Brain microvascular endothelial cell (primary cell): ENCODE measurements around the gene VRK1.
A peak's percentile ranks its signal among the peaks of the same experiment; 100 is the strongest.
"Not testable (repeated sequence)": the region's sequence is repeated elsewhere in the genome, so short reads cannot be mapped to it uniquely, and the experiment has no call there.

Experiments
- DNase-seq: peaks from one replicate; pipeline ENCODE4 v3.0.0-alpha.2; 2020
- H3K27ac ChIP-seq: fragments of 250-450 bp; sonication (Bioruptor Pico); 2 replicates; pipeline ENCODE4 v1.5.1; 2020; ENCODE audit warnings: mild to moderate bottlenecking, moderate library complexity
- H3K27me3 ChIP-seq: fragments of 250-450 bp; sonication (Bioruptor Pico); replicated peaks from 2 replicates; pipeline ENCODE4 v1.5.1; 2020; ENCODE audit warnings: mild to moderate bottlenecking
- H3K36me3 ChIP-seq: fragments of 250-450 bp; sonication (Bioruptor Pico); replicated peaks from 2 replicates; pipeline ENCODE4 v1.5.1; 2020; ENCODE audit warnings: mild to moderate bottlenecking
- H3K4me3 ChIP-seq: 2 replicates; pipeline ENCODE4 v1.5.1; 2011; ENCODE audit warnings: low read depth, mild to moderate bottlenecking, control low read depth, low read length, moderate library complexity
- CTCF ChIP-seq: IDR thresholded peaks from 2 replicates; pipeline ENCODE4 v1.5.1; 2011; ENCODE audit warnings: low read depth, mild to moderate bottlenecking, moderate library complexity, low read length, control low read depth, inconsistent platforms; ENCODE audit errors: missing control alignments
- in situ Hi-C: cut with HindIII; loops from 2 replicates; pipeline ENCODE4 v1.10.0; 2017; ENCODE audit warnings: low sequenced_read_pairs, low pct_ligation_motif_present

VRK1 gene

GRCh38 chr14:96762650-96763049, 34.5 kb upstream of the VRK1 start:
- no peak overlapping the region for H3K27ac ChIP-seq
- in situ Hi-C loops, result no loop called here
- H3K27me3 ChIP-seq, result no peaks in the 10 kb centered on the region
- H3K4me3 ChIP-seq, result no peak overlapping the region
- no peak for TF ChIP-seq CTCF
- H3K36me3 ChIP-seq, result no peaks in the 10 kb centered on the region
- peak; percentile 64 for DNase-seq

GRCh38 chr14:96764012-96764411, 33.2 kb upstream of the VRK1 start:
- no peaks in the 10 kb centered on the region for H3K27me3 ChIP-seq
- no peak overlapping the region for H3K4me3 ChIP-seq
- no peak for TF ChIP-seq CTCF
- H3K36me3 ChIP-seq, result no peaks in the 10 kb centered on the region
- H3K27ac ChIP-seq, result no peak overlapping the region
- no peak for DNase-seq
- in situ Hi-C loops, result no loop called here

DNA sequence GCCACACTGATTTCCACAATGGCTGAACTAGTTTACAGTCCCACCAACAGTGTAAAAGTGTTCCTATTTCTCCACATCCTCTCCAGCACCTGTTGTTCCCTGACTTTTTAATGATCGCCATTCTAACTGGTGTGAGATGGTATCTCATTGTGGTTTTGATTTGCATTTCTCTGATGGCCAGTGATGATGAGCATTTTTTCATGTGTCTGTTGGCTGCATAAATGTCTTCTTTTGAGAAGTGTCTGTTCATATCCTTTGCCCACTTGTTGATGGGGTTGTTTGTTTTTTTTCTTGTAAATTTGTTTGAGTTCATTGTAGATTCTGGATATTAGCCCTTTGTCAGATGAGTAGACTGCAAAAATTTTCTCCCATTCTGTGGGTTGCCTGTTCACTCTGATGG, 32.0 kb upstream of the VRK1 start:
- H3K4me3 ChIP-seq, H3K27me3 ChIP-seq, H3K27ac ChIP-seq, H3K36me3 ChIP-seq, in situ Hi-C loops, DNase-seq: not testable (repeated sequence)

GRCh38 chr14:96772929-96773328, 24.3 kb upstream of the VRK1 start:
- Histone ChIP-seq H3K27me3 (no peaks in the 10 kb centered on the region), H3K4me3 (no peak overlapping the region), H3K27ac (no peak overlapping the region), H3K36me3 (no peaks in the 10 kb centered on the region)
- no peak for DNase-seq
- TF ChIP-seq CTCF, result no peak
- in situ Hi-C loops, result no loop called here

GRCh38 chr14:96776791-96777190, 20.4 kb upstream of the VRK1 start:
- H3K27ac ChIP-seq, result no peak overlapping the region
- TF ChIP-seq CTCF, result no peak
- no peaks in the 10 kb centered on the region for H3K27me3 ChIP-seq
- no peak for DNase-seq
- H3K36me3 ChIP-seq, result no peaks in the 10 kb centered on the region
- no peak overlapping the region for H3K4me3 ChIP-seq
- in situ Hi-C loops, result no loop called here

GRCh38 chr14:96780500-96780899, 16.7 kb upstream of the VRK1 start:
- Histone ChIP-seq H3K27ac (no peak overlapping the region), H3K36me3 (no peaks in the 10 kb centered on the region), H3K27me3 (no peaks in the 10 kb centered on the region), H3K4me3 (no peak overlapping the region)
- in situ Hi-C loops, result no loop called here
- no peak for DNase-seq
- TF ChIP-seq CTCF, result no peak

DNA sequence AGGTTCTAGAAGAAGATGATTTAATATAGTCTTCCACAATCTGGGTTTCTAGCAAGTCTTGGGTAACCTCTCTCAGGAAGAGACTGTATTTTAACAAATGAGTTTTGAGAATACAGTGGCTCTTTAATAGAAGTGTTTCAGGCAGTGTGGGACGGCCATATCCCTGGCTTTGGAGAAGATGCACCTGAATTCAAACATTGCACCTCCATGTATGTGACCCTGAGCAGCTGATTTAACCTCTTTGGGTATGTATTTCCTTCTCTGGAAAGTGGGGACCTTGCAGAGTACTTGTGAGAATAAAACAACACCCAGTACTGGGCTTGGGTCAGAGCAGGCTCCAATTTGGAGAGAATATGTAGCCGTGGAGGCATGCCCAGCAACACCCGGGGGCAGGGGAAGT, 15.8 kb upstream of the VRK1 start:
- H3K27me3 ChIP-seq, result no peaks in the 10 kb centered on the region
- DNase-seq, result no peak
- in situ Hi-C loops, result no loop called here
- H3K36me3 ChIP-seq, result no peaks in the 10 kb centered on the region
- no peak overlapping the region for H3K27ac ChIP-seq
- H3K4me3 ChIP-seq, result no peak overlapping the region
- no peak for TF ChIP-seq CTCF
